Neural cell (in vitro differentiated cells): ENCODE measurements around the gene ADARB2.

Experiments used
- EP300 ChIP-seq: fragments of 450-650 bp; conservative IDR thresholded peaks from 2 replicates; pipeline ENCODE4 v1.6.1; 2014; ENCODE audit warnings: antibody characterized with exemption, mild to moderate bottlenecking, moderate library complexity; ENCODE audit not compliant: poor library complexity, severe bottlenecking
- TF ChIP-seq, protein P1 (sequence below): IDR thresholded peaks from 2 replicates; pipeline ENCODE4 v1.6.1; 2012; ENCODE audit warnings: borderline replicate concordance
- TF ChIP-seq, protein P2 (sequence below): fragments of 450-650 bp; IDR thresholded peaks from 2 replicates; pipeline ENCODE4 v1.5.1; 2014; ENCODE audit warnings: antibody characterized with exemption, mild to moderate bottlenecking, moderate library complexity; ENCODE audit not compliant: poor library complexity, severe bottlenecking

DNA sequence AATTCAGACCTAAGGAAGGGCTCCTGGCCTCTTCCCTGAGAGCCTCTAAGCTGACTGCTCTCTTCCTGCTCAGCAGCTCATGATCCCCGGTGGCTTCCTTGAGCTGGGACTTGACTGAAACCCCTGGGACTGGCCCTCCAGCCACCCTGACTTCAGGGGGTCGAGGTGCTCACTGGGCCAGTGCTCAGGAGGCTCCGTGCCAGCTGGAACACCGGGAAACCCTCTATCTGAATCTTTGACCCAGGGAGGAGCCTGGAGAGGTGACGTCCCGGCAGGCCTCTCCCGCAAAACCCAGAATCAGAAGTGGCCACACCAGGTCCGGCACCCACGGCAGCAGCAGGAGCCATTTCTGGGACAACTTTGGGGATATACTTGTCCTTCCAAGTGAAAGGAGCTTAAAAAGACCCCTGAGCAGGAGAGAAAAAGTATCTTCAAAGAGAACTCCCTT, 570.5 kb downstream of the ADARB2 start:
- TF ChIP-seq, protein P1, sequence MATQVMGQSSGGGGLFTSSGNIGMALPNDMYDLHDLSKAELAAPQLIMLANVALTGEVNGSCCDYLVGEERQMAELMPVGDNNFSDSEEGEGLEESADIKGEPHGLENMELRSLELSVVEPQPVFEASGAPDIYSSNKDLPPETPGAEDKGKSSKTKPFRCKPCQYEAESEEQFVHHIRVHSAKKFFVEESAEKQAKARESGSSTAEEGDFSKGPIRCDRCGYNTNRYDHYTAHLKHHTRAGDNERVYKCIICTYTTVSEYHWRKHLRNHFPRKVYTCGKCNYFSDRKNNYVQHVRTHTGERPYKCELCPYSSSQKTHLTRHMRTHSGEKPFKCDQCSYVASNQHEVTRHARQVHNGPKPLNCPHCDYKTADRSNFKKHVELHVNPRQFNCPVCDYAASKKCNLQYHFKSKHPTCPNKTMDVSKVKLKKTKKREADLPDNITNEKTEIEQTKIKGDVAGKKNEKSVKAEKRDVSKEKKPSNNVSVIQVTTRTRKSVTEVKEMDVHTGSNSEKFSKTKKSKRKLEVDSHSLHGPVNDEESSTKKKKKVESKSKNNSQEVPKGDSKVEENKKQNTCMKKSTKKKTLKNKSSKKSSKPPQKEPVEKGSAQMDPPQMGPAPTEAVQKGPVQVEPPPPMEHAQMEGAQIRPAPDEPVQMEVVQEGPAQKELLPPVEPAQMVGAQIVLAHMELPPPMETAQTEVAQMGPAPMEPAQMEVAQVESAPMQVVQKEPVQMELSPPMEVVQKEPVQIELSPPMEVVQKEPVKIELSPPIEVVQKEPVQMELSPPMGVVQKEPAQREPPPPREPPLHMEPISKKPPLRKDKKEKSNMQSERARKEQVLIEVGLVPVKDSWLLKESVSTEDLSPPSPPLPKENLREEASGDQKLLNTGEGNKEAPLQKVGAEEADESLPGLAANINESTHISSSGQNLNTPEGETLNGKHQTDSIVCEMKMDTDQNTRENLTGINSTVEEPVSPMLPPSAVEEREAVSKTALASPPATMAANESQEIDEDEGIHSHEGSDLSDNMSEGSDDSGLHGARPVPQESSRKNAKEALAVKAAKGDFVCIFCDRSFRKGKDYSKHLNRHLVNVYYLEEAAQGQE = no peak
- TF ChIP-seq, protein P2, sequence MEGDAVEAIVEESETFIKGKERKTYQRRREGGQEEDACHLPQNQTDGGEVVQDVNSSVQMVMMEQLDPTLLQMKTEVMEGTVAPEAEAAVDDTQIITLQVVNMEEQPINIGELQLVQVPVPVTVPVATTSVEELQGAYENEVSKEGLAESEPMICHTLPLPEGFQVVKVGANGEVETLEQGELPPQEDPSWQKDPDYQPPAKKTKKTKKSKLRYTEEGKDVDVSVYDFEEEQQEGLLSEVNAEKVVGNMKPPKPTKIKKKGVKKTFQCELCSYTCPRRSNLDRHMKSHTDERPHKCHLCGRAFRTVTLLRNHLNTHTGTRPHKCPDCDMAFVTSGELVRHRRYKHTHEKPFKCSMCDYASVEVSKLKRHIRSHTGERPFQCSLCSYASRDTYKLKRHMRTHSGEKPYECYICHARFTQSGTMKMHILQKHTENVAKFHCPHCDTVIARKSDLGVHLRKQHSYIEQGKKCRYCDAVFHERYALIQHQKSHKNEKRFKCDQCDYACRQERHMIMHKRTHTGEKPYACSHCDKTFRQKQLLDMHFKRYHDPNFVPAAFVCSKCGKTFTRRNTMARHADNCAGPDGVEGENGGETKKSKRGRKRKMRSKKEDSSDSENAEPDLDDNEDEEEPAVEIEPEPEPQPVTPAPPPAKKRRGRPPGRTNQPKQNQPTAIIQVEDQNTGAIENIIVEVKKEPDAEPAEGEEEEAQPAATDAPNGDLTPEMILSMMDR = no peak
- no peak for TF ChIP-seq EP300
